Calu3 (cell line): ENCODE results near the gene ARL6IP1. TPM values are rescaled to one million over a fixed set of nuclear protein-coding genes. Genes with fewer than 3 reads are reported as not detected.
A peak's percentile ranks its signal among the peaks of the same experiment; 100 is the strongest.
"Not testable (repeated sequence)": the region's sequence is repeated elsewhere in the genome, so short reads cannot be mapped to it uniquely, and the experiment has no call there.

Experiments used
- BruUV-seq: library from RNA; stranded (reverse); fragments of 400-500 nt; replicated peaks from 2 replicates; lab custom pipeline; 2021; lab: Mats Ljungman, UMichigan
- CTCF ChIA-PET: fragments of 300-600 bp; sonication (Branson Sonifier 250); formaldehyde crosslinking; loops from one replicate; lab custom pipeline; 2022; ENCODE audit warnings: antibody characterized with exemption; lab: Charles Lee
- DNase-seq: peaks from one replicate; pipeline ENCODE4 v3.0.0; 2022
- H3K27ac Mint-ChIP-seq: one replicate; pipeline ENCODE4 v1.8.0; 2022; ENCODE audit warnings: mixed read lengths; ENCODE audit not compliant: unreplicated experiment
- H3K27me3 Mint-ChIP-seq: one replicate; pipeline ENCODE4 v1.8.0; 2022; ENCODE audit warnings: mixed read lengths; ENCODE audit not compliant: unreplicated experiment
- H3K36me3 Mint-ChIP-seq: one replicate; pipeline ENCODE4 v1.8.0; 2022; ENCODE audit warnings: mild to moderate bottlenecking, moderate library complexity, mixed read lengths; ENCODE audit not compliant: insufficient read depth, unreplicated experiment
- H3K4me1 Mint-ChIP-seq: one replicate; pipeline ENCODE4 v1.8.0; 2022; ENCODE audit warnings: mild to moderate bottlenecking, low read depth, mixed read lengths; ENCODE audit not compliant: unreplicated experiment
- H3K4me3 Mint-ChIP-seq: one replicate; pipeline ENCODE4 v1.8.0; 2022; ENCODE audit warnings: mild to moderate bottlenecking, low read depth, moderate library complexity, mixed read lengths; ENCODE audit not compliant: unreplicated experiment
- H3K9me3 Mint-ChIP-seq: one replicate; pipeline ENCODE4 v1.8.0; 2022; ENCODE audit warnings: low read depth, mixed read lengths; ENCODE audit not compliant: unreplicated experiment
- intact Hi-C: fragments of 100-400 bp; cut with micrococcal nuclease; formaldehyde crosslinking; loops from one replicate; pipeline ENCODE4 v1.10.0; 2022; ENCODE audit not compliant: unreplicated experiment
- total RNA-seq: library from RNA; stranded (reverse); gene quantifications from 2 replicates; pipeline ENCODE4 v1.2.3, GENCODE V29; 2022
- TF ChIP-seq, protein P1 (sequence below): fragments of 200-600 bp; IDR thresholded peaks from one replicate; pipeline ENCODE4 v1.8.0; 2022; ENCODE audit warnings: antibody characterized with exemption; ENCODE audit not compliant: unreplicated experiment

The ARL6IP1 gene
- total RNA-seq, 1 experiment from 2014 or later = 296 TPM

- Mint-ChIP-seq H3K9me3 (no peaks in the 10 kb centered on the region), H3K4me3 (no peak overlapping the region), H3K27me3 (no peaks in the 10 kb centered on the region), H3K27ac (no peak overlapping the region), H3K4me1 (peaks cover 26% of the 10 kb centered on the region), H3K36me3 (peaks cover 51% of the 10 kb centered on the region)
- intact Hi-C loops = no loop called here
- DNase-seq = no peak
- CTCF ChIA-PET = interaction anchor here (0.7 kb wide), 1 partner anchor 13 kb away, joined by 5 read pairs; no protein-coding TSS in a partner anchor
- BruUV-seq = no TSS peak
- TF ChIP-seq, protein P1, sequence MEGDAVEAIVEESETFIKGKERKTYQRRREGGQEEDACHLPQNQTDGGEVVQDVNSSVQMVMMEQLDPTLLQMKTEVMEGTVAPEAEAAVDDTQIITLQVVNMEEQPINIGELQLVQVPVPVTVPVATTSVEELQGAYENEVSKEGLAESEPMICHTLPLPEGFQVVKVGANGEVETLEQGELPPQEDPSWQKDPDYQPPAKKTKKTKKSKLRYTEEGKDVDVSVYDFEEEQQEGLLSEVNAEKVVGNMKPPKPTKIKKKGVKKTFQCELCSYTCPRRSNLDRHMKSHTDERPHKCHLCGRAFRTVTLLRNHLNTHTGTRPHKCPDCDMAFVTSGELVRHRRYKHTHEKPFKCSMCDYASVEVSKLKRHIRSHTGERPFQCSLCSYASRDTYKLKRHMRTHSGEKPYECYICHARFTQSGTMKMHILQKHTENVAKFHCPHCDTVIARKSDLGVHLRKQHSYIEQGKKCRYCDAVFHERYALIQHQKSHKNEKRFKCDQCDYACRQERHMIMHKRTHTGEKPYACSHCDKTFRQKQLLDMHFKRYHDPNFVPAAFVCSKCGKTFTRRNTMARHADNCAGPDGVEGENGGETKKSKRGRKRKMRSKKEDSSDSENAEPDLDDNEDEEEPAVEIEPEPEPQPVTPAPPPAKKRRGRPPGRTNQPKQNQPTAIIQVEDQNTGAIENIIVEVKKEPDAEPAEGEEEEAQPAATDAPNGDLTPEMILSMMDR = no peak
Observed at GRCh38 chr16:18782697-18783429, 18.5 kb downstream of the ARL6IP1 start.

DNA sequence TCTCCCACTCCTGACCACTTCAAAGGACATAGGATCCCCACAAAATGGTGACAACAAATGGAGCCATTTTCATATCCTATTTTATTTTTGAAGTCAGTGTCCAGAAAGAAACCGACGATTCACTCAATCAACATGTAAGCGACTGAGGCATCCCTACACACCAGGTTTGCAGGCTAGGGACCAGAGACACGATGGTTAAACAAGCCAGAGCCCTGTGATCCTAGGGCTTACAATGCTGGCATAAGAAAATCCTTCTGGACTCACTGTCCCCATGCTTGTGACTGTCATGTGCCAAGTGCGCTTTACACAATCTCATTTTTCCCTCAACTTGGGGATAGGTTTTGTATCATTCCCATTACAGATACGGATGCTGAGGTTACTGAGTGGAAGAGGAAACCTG, 20.1 kb downstream of the ARL6IP1 start:
- H3K4me3 Mint-ChIP-seq, H3K27ac Mint-ChIP-seq, CTCF ChIA-PET, H3K27me3 Mint-ChIP-seq, H3K9me3 Mint-ChIP-seq, intact Hi-C loops, BruUV-seq, DNase-seq: not testable (repeated sequence)
- peaks cover 14% of the 10 kb centered on the region for H3K4me1 Mint-ChIP-seq
- H3K36me3 Mint-ChIP-seq = peaks cover 37% of the 10 kb centered on the region

DNA sequence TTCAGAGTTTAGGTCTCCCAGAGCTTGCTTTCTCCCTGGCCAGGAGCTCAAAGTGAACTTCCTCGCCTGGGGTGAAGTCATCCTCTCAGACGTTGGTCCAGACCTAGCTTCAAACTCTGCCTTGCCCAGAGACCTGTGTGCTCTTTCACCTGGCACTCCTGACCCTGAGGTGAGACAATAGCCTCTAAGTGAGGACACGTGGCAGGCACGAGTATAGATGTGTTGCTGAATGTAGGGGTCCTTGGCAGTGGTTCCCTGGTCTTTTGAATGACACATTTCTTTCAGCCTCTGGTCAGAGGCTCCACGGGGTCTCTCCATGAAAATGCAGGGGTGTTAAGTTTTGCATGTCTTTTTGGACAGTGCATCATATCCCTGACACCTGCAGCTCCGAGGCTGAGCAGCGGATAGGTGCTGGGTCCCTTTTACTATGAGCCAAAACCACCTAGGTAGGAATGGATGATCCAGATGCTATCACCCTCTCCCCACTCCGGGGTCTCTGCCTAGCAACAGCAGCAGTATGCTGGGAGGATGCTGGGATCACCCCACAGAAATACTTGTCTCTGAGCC, 20.8 kb downstream of the ARL6IP1 start:
- H3K4me3 Mint-ChIP-seq, H3K27me3 Mint-ChIP-seq, H3K27ac Mint-ChIP-seq, CTCF ChIA-PET, H3K9me3 Mint-ChIP-seq, H3K4me1 Mint-ChIP-seq, intact Hi-C loops, BruUV-seq, DNase-seq: not testable (repeated sequence)
- H3K36me3 Mint-ChIP-seq = peaks cover 30% of the 10 kb centered on the region

DNA sequence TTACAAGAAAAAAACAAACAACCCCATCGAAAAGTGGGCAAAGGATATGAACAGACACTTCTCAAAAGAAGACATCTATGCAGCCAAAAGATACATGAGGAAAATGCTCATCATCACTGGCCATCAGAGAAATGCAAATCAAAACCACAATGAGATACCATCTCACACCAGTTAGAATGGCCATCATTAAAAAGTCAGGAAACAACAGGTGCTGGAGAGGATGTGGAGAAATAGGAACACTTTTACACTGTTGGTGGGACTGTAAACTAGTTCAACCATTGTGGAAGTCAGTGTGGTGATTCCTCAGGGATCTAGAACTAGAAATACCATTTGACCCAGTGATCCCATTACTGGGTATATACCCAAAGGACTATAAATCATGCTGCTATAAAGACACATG, 23.7 kb downstream of the ARL6IP1 start:
- DNase-seq, intact Hi-C loops: not testable (repeated sequence)

GRCh38 chr16:18776334-18776733, 25.0 kb downstream of the ARL6IP1 start:
- intact Hi-C loops = not testable (repeated sequence)

More for the DNA sequence above, 23.7 kb downstream of the ARL6IP1 start:
- H3K27me3 Mint-ChIP-seq, H3K9me3 Mint-ChIP-seq, H3K36me3 Mint-ChIP-seq, BruUV-seq, H3K4me1 Mint-ChIP-seq, CTCF ChIA-PET, H3K27ac Mint-ChIP-seq, H3K4me3 Mint-ChIP-seq: not testable (repeated sequence)

GRCh38 chr16:18774651-18775050, 26.7 kb downstream of the ARL6IP1 start:
- DNase-seq, H3K4me3 Mint-ChIP-seq, CTCF ChIA-PET, H3K9me3 Mint-ChIP-seq, H3K4me1 Mint-ChIP-seq, H3K27me3 Mint-ChIP-seq, H3K27ac Mint-ChIP-seq, intact Hi-C loops, BruUV-seq, H3K36me3 Mint-ChIP-seq: not testable (repeated sequence)

More at GRCh38 chr16:18776334-18776733, 25.0 kb downstream of the ARL6IP1 start:
- BruUV-seq, H3K27ac Mint-ChIP-seq, H3K27me3 Mint-ChIP-seq, H3K4me1 Mint-ChIP-seq, CTCF ChIA-PET, H3K36me3 Mint-ChIP-seq, DNase-seq, H3K9me3 Mint-ChIP-seq, H3K4me3 Mint-ChIP-seq: not testable (repeated sequence)

GRCh38 chr16:18772171-18772570, 29.2 kb downstream of the ARL6IP1 start:
- intact Hi-C loops, DNase-seq, BruUV-seq, H3K9me3 Mint-ChIP-seq, H3K27ac Mint-ChIP-seq, CTCF ChIA-PET, H3K4me3 Mint-ChIP-seq, H3K4me1 Mint-ChIP-seq, H3K27me3 Mint-ChIP-seq, H3K36me3 Mint-ChIP-seq: not testable (repeated sequence)

- H3K4me1 Mint-ChIP-seq, DNase-seq, H3K36me3 Mint-ChIP-seq, H3K27me3 Mint-ChIP-seq, BruUV-seq, H3K4me3 Mint-ChIP-seq, H3K9me3 Mint-ChIP-seq, intact Hi-C loops: not testable (repeated sequence)
- peak overlapping the region; percentile 15 for H3K27ac Mint-ChIP-seq
- CTCF ChIA-PET = interaction anchor here (0.6 kb wide), 1 partner anchor 12 kb away, joined by 5 read pairs; no protein-coding TSS in a partner anchor
Observed at GRCh38 chr16:18770336-18770962, 30.9 kb downstream of the ARL6IP1 start.

GRCh38 chr16:18767217-18767616, 34.1 kb downstream of the ARL6IP1 start:
- intact Hi-C loops, H3K4me1 Mint-ChIP-seq, H3K4me3 Mint-ChIP-seq, CTCF ChIA-PET, DNase-seq, BruUV-seq, H3K9me3 Mint-ChIP-seq, H3K36me3 Mint-ChIP-seq, H3K27me3 Mint-ChIP-seq, H3K27ac Mint-ChIP-seq: not testable (repeated sequence)
